Adrenal gland (tissue), 12 donors: Measurements from ENCODE around the gene SSB. TPM values are rescaled to one million over a fixed set of nuclear protein-coding genes. Genes with fewer than 3 reads are reported as not detected.

ENCODE experiments used
- DNase-seq, 7 donors: peaks; one replicate each; pipeline ENCODE4 v3.0.0-alpha.2; 2019 to 2020
- H3K27ac ChIP-seq, 5 donors: fragments of 200-600 bp; sonication (generic) in 4 of 5; 1 replicate in 3 of 5; 2 replicates in 2 of 5; pipeline versions ENCODE4 v1.5.1 to v1.8.0; 2016 to 2020; ENCODE audit warnings: mild to moderate bottlenecking in 1 of 5
- H3K27me3 ChIP-seq: fragments of 200-600 bp; 2 replicates; pipeline ENCODE4 v1.8.0; 2021
- H3K36me3 ChIP-seq, 2 donors: fragments of 200-600 bp; replicated peaks in 1 of 2; 1 replicate in 1 of 2; 2 replicates in 1 of 2; pipeline versions ENCODE4 v1.5.1 to v1.8.0; 2018 to 2022
- H3K4me1 ChIP-seq, 2 donors: fragments of 200-600 bp; replicated peaks in 1 of 2; 1 replicate in 1 of 2; 2 replicates in 1 of 2; pipeline versions ENCODE4 v1.5.1 to v1.8.0; 2018 to 2021
- H3K4me3 ChIP-seq, 4 donors: fragments of 200-600 bp; sonication (generic) in 3 of 4; one replicate each; pipeline ENCODE4 v1.5.1; 2016 to 2018
- H3K9me3 ChIP-seq, 3 donors: fragments of 200-600 bp; sonication (generic) in 1 of 3; replicated peaks in 1 of 3; 1 replicate in 2 of 3; 2 replicates in 1 of 3; pipeline versions ENCODE4 v1.5.1 to v1.8.0; 2016 to 2021
- CTCF ChIP-seq, 6 experiments: fragments of 450-650 bp in 4 of 6; fragments of 200-600 bp in 2 of 6; sonication (generic) in 1 of 6; IDR thresholded peaks; 1 replicate in 5 of 6; 2 replicates in 1 of 6; pipeline versions ENCODE4 v1.5.1 to v1.8.0; 2016 to 2021; ENCODE audit warnings: antibody characterized with exemption in 6 of 6, mild to moderate bottlenecking in 2 of 6, moderate library complexity in 1 of 6
- POLR2A ChIP-seq, 2 donors: fragments of 450-650 bp; IDR thresholded peaks; one replicate each; pipeline ENCODE4 v1.6.1; 2017; ENCODE audit warnings: antibody characterized with exemption in 2 of 2, mild to moderate bottlenecking in 2 of 2, moderate library complexity in 1 of 2
- WGBS, 4 donors: extraction: QIAGEN DNeasy Blood & Tissue Kit in 2 of 4; methylation state at CpG; one replicate each; pipeline versions ENCODE4 v1.1.5 to v1.1.7; 2013 to 2017; 5-methylcytosine and 5-hydroxymethylcytosine counted together
- intact Hi-C, 2 donors: fragments of 100-400 bp; cut with DNase I; formaldehyde crosslinking; loops; one replicate each; pipeline versions ENCODE4 v1.14.1 to v1.15.0; 2022 to 2023
- polyA plus RNA-seq, 3 donors: library from polyadenylated mRNA; stranded (reverse); fragments of 200-250 nt in 2 of 3; fragments of 350-450 nt in 1 of 3; fragmentation: Illumina TruSeq in 1 of 3; extraction: RNeasy Lipid Tissue Mini Kit (QIAGEN cat#74804) in 1 of 3; gene quantifications; one replicate each; pipeline ENCODE4 v1.2.3, GENCODE V29; 2013 to 2014
- total RNA-seq, 9 donors: library from RNA; depleted of rRNA in 4 of 9; stranded (reverse); fragments of >200 nt in 4 of 9; fragments of 120-200 nt in 1 of 9; fragmentation: NEBNext Ultra II Directional in 1 of 9; extraction: Animal tissue kit (Norgen Biotek cat#: 25700) in 1 of 9; gene quantifications; one replicate each; pipeline versions ENCODE4 v1.1.0 to v1.2.4, GENCODE V29; 2013 to 2023
- donor health status: healthy with polysubstance abuse.
- donor health status: Bipolar disorder and iron deficiency.
- donor health status: DM: yes; HTN: yes; CAD: no.
- donor health status: DM: no; HTN: no; CAD: no.
- donor health status: DM: no; HTN: no; CAD: no.
- donor health status: DM: yes; HTN: yes; CAD: no.

Gene SSB
- total and polyA plus RNA-seq, 12 donors: 30.1 to 210 (median 73.3) TPM

DNA sequence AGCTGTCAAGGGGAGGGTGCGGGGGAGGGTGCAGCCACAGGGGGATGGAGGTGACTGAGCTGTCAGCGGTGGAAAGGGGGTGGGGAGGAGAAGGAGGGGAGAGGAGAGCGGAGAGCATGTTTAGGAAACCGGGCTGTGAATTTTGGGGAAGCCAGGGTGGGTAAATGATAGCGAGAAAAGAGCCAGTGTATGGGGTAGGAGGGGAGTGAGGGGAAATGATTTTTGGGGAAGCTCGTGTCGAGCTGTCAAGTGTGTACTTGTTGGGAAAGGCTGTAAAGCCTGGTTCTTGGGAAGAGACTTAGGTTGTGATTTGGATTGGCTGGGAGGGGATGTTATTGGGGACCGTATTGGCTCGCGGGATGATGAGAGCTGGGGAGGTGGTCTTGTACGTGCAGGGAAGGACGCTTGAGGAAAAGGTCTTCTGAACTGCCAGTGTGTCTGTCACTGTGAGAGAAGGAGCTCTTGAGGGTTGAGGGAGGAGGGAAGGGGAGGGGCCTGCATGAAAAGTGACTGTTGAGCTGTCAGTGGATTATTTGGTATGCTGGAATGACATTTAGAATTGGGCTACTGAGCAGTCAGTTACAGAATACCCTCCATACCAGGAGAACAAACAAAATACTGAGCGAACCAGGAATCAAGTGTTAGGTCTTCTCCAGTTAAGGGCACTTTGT, 29.6 kb downstream of the SSB start:
- Histone ChIP-seq H3K4me1 (peaks cover 14 to 56% of the 10 kb centered on the region in 2 donors), H3K36me3 (no peaks in the 10 kb centered on the region), H3K4me3 (peak overlapping the region; percentile 72 to 86 (median 82)), H3K27ac (peak overlapping the region in 4 of 5 donors; percentile 79 to 95 (median 88)), H3K27me3 (no peaks in the 10 kb centered on the region), H3K9me3 (no peaks in the 10 kb centered on the region)
- peak in 1 of 2 donors; percentile 23 for TF ChIP-seq POLR2A (IDR thresholded peaks at IDR 0.05)
- TF ChIP-seq CTCF (IDR thresholded peaks at IDR 0.05): no peak
- WGBS, 4 donors: 1 to 2% (median 1%) methylated on average over 13 of the region's 13 CpGs
- intact Hi-C loops: loop anchor here (5.0 to 10.0 kb wide), 3 partner anchors 57 to 99 kb away; no protein-coding TSS in a partner anchor
- DNase-seq: peak; percentile 36 to 70 (median 45)

- H3K27ac ChIP-seq: no peak overlapping the region
- H3K4me1 ChIP-seq: peaks cover 0 to 45% of the 10 kb centered on the region in 2 donors
- H3K36me3 ChIP-seq: no peaks in the 10 kb centered on the region
- TF ChIP-seq POLR2A (IDR thresholded peaks at IDR 0.05) (no peak), CTCF (IDR thresholded peaks at IDR 0.05) (no peak)
- intact Hi-C loops: no loop called here
- H3K27me3 ChIP-seq: no peaks in the 10 kb centered on the region
- H3K4me3 ChIP-seq: no peak overlapping the region
- no peak for DNase-seq
- H3K9me3 ChIP-seq: no peaks in the 10 kb centered on the region
- 63 to 86% (median 73%) methylated on average over 1 of the region's 1 CpG for WGBS, 4 donors
Measured at GRCh38 chr2:169834401-169834800, 35.7 kb downstream of the SSB start.

- 99 to 100% (median 100%) methylated on average over 2 of the region's 2 CpGs for WGBS, 4 donors
- H3K36me3 ChIP-seq: no peaks in the 10 kb centered on the region
- peaks cover 10 to 24% of the 10 kb centered on the region in 2 donors for H3K4me1 ChIP-seq
- no peak overlapping the region for H3K4me3 ChIP-seq
- no peak for TF ChIP-seq POLR2A (IDR thresholded peaks at IDR 0.05)
- TF ChIP-seq CTCF (IDR thresholded peaks at IDR 0.05): no peak
- H3K9me3 ChIP-seq: no peaks in the 10 kb centered on the region
- no peak overlapping the region for H3K27ac ChIP-seq
- H3K27me3 ChIP-seq: no peaks in the 10 kb centered on the region
- intact Hi-C loops: no loop called here
- no peak for DNase-seq
Measured at GRCh38 chr2:169838743-169839489, 40.2 kb downstream of the SSB start.

DNA sequence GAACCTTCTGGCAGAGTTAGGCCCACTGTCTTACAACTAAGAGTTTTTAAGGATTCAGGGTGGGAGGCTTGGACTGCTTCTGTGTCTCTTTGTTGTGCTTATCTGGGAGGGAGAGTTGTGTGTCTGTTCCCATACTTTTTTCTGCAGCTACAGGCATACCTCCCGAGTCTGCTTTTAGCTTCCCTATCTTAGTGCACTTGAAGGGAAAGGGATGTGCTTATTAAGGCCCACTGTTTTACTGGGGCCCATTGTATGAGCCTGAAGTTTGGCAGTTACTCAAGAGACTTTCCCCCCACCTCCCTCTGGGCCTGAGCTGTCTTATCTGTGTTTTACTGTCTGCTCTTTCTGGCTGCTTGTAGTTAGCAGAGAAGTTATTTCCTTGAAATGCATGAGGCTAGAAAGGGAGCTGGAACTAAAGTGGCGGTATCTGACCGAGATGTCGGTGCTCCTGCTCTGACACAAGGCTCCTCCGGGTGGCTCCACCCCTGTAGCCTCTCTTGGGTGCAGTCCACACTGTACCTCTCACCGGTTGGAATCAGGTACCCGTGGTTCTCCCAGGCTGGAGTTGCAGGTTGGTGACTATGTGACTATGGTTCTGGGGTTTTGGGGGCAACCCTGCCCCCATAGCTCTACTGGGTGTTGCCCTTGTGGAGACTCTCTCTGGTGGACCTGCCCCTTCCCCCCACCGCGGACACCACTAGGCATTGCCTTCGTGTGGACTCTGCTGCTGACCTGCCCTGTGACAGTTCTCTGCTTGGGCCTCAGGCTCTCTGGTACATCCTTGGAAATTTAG, 41.5 kb downstream of the SSB start:
- H3K4me3 ChIP-seq: no peak overlapping the region
- H3K27ac ChIP-seq: peak overlapping the region in 2 of 5 donors; percentile 0 to 32
- DNase-seq: peak in 3 of 7 donors; percentile 26 to 39 (median 39)
- no peaks in the 10 kb centered on the region for H3K27me3 ChIP-seq
- intact Hi-C loops: no loop called here
- 25 to 53% (median 44%) methylated on average over 7 to 10 of the region's 10 CpGs for WGBS, 4 donors
- H3K9me3 ChIP-seq: no peaks in the 10 kb centered on the region
- peaks cover 10 to 22% of the 10 kb centered on the region in 2 donors for H3K4me1 ChIP-seq
- no peaks in the 10 kb centered on the region for H3K36me3 ChIP-seq
- TF ChIP-seq POLR2A (IDR thresholded peaks at IDR 0.05): no peak
- TF ChIP-seq CTCF (IDR thresholded peaks at IDR 0.05): no peak
